ENCODE data around the gene C17orf75.

Gene C17orf75

DNA sequence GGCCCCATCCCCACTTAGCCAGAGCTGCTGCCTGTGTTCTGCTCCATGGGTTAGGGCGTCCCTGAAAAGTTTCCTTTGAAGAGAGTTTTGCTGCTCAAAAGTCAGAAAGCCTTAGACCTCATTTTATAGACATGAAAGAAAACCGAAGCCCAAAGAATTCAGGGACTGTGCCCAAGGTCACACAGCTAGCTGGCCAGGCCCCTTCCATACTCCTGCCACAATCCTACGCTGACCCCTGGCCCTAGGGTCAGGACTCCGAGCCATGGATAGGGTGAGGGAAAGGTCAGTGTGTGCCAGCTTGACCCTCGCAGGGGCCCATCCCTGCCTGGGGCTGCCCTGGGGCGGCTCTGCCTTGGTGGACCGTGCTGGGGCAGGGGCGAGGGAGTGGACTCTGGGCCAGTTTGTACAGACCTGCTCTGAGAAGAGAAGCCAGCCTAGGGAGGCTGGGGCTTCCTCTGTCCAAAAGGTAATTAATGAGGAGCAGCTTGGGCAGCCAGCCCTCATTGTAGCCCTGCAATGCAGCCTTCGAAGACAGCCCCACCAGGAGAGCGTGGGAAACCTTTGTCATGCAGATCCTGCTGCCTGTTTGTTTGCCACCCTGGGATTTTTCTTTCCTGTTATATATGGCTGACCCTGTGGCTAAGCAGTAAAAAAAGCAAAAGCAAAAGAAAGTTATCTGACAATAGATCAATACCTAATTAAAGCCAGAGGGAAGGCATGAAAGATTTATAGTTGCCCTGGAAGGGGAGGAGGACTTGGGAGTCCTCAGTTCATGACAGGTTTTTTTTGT, 38.9 kb downstream of the C17orf75 start:
- H3K27me3 ChIP-seq (ENCODE audit: insufficient read depth, low read depth), result no peaks in the 10 kb centered on the region
- H4K20me1 ChIP-seq (ENCODE audit: insufficient read depth), result no peaks in the 10 kb centered on the region
- H3K36me3 ChIP-seq (ENCODE audit: insufficient read depth), result no peaks in the 10 kb centered on the region
- TF ChIP-seq, protein P1, sequence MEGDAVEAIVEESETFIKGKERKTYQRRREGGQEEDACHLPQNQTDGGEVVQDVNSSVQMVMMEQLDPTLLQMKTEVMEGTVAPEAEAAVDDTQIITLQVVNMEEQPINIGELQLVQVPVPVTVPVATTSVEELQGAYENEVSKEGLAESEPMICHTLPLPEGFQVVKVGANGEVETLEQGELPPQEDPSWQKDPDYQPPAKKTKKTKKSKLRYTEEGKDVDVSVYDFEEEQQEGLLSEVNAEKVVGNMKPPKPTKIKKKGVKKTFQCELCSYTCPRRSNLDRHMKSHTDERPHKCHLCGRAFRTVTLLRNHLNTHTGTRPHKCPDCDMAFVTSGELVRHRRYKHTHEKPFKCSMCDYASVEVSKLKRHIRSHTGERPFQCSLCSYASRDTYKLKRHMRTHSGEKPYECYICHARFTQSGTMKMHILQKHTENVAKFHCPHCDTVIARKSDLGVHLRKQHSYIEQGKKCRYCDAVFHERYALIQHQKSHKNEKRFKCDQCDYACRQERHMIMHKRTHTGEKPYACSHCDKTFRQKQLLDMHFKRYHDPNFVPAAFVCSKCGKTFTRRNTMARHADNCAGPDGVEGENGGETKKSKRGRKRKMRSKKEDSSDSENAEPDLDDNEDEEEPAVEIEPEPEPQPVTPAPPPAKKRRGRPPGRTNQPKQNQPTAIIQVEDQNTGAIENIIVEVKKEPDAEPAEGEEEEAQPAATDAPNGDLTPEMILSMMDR (conservative IDR thresholded peaks at IDR 0.05; ENCODE audit: low read depth, low read length), result no peak
- no peak overlapping the region for H3K4me2 ChIP-seq
- no peak overlapping the region for H3K9ac ChIP-seq
- H2AFZ ChIP-seq (ENCODE audit: low read depth), result no peak overlapping the region
- no peak overlapping the region for H3K27ac ChIP-seq
- no peaks in the 10 kb centered on the region for H3K79me2 ChIP-seq (ENCODE audit: insufficient read depth, low read depth)
- H3K4me1 ChIP-seq (ENCODE audit: low read depth, poor library complexity, severe bottlenecking), result no peaks in the 10 kb centered on the region
- no peak overlapping the region for H3K4me3 ChIP-seq (IDR thresholded peaks at IDR 0.05; ENCODE audit: insufficient read depth, low read depth, low read length)

DNA sequence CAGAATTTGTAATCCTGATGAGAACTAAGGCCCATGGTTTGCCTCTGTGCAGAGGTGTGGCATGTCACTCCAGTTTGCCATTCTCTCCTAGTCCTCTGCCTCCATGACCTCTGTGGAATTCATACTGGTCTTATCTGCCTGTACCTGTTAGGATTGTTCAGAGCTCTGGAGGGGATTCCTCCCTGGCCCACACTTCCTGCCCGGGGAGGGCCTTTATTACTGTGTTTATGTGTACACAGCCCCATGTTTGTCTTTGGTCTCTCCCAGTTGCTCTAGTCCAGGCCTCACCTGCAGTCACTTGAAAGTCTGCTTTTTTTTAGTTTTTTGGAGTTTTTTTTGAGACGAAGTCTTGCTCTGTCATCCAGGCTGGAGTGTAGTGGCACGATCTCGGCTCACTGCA, 39.9 kb downstream of the C17orf75 start:
- TF ChIP-seq, protein P1 (conservative IDR thresholded peaks at IDR 0.05; ENCODE audit: low read depth, low read length), result no peak
- no peaks in the 10 kb centered on the region for H3K79me2 ChIP-seq (ENCODE audit: insufficient read depth, low read depth)
- H3K9ac ChIP-seq, result no peak overlapping the region
- no peaks in the 10 kb centered on the region for H3K4me1 ChIP-seq (ENCODE audit: low read depth, poor library complexity, severe bottlenecking)
- no peak overlapping the region for H3K4me3 ChIP-seq (IDR thresholded peaks at IDR 0.05; ENCODE audit: insufficient read depth, low read depth, low read length)
- no peaks in the 10 kb centered on the region for H3K36me3 ChIP-seq (ENCODE audit: insufficient read depth)
- H3K27me3 ChIP-seq (ENCODE audit: insufficient read depth, low read depth), result no peaks in the 10 kb centered on the region
- no peak overlapping the region for H2AFZ ChIP-seq (ENCODE audit: low read depth)
- no peak overlapping the region for H3K4me2 ChIP-seq
- H3K27ac ChIP-seq, result no peak overlapping the region
- no peaks in the 10 kb centered on the region for H4K20me1 ChIP-seq (ENCODE audit: insufficient read depth)

DNA sequence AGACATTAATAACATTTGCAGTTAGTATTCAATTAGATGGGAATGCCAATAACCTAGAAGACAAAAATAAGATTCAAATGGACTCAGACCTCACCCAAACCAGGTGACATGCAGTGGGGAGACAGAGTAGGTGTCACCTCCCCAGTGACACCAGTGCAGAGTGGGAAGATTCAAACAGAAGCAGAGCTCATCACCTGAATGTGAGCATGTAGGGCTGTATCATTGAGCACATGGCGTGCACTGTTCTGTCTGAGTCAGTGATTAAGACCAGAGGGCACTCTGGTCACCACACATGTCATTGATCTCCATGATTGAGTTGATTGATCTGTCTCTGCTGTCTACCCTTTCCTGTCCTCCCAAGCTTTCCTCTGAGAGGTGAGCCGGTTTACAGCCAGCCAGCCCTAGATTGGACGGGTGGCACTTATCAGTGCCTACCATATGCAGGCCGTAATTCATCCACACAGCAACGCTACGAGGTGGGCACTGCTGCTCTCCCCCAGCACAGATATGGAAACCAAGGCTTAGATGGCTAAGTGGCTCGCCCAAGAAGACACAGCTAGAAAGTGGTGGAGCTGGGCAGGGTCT, 42.3 kb downstream of the C17orf75 start:
- H3K4me2 ChIP-seq, result no peak overlapping the region
- no peak overlapping the region for H3K27ac ChIP-seq
- no peaks in the 10 kb centered on the region for H3K27me3 ChIP-seq (ENCODE audit: insufficient read depth, low read depth)
- no peaks in the 10 kb centered on the region for H3K4me1 ChIP-seq (ENCODE audit: low read depth, poor library complexity, severe bottlenecking)
- no peaks in the 10 kb centered on the region for H3K79me2 ChIP-seq (ENCODE audit: insufficient read depth, low read depth)
- H4K20me1 ChIP-seq (ENCODE audit: insufficient read depth), result no peaks in the 10 kb centered on the region
- H3K36me3 ChIP-seq (ENCODE audit: insufficient read depth), result no peaks in the 10 kb centered on the region
- H2AFZ ChIP-seq (ENCODE audit: low read depth), result no peak overlapping the region
- no peak overlapping the region for H3K9ac ChIP-seq
- TF ChIP-seq, protein P1 (conservative IDR thresholded peaks at IDR 0.05; ENCODE audit: low read depth, low read length), result no peak
- no peak overlapping the region for H3K4me3 ChIP-seq (IDR thresholded peaks at IDR 0.05; ENCODE audit: insufficient read depth, low read depth, low read length)

DNA sequence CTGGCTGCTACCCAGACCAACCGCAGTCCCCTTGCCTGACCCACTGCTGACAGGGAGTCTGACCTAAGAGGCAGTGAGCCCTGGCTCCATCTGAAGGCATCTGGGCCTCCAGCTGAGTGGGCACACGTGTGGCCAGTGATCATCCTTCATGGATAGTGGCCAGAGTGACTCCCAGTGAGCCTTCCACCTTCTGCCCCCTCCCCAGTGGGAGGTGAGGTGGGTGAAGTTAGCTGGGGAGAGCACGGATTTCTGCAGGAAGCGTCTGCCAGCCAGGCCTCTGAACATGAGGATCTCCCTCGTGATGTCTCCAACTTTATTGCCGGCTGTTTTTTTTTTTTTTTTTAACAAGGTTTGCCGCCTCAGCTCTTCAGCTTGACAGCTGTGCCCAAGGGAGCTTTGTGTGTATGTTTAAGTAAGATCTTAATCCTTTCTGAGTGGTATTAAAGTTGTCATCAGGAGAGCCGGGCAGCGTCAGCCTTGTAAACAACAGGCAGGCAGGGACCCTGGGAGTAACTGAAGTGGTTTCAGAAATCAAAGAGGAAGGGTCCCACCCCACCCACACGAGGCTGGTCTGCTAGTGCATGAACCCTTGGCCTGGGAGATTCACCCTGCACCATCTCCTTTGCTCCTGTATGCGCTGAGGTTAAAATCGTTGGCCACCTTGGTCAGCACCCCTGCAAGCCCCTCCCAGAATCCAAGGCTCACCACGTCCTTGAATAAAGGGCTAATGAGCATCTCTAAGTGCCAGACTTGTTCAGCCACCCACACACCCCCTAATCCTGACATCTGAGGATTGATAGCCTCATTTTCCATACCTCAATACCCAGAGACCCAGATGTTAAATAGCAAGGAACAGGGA, 43.0 kb downstream of the C17orf75 start:
- H3K4me1 ChIP-seq (ENCODE audit: low read depth, poor library complexity, severe bottlenecking), result no peaks in the 10 kb centered on the region
- H3K79me2 ChIP-seq (ENCODE audit: insufficient read depth, low read depth), result no peaks in the 10 kb centered on the region
- no peaks in the 10 kb centered on the region for H4K20me1 ChIP-seq (ENCODE audit: insufficient read depth)
- no peaks in the 10 kb centered on the region for H3K36me3 ChIP-seq (ENCODE audit: insufficient read depth)
- no peaks in the 10 kb centered on the region for H3K27me3 ChIP-seq (ENCODE audit: insufficient read depth, low read depth)
- H2AFZ ChIP-seq (ENCODE audit: low read depth), result no peak overlapping the region
- H3K4me2 ChIP-seq, result no peak overlapping the region
- H3K4me3 ChIP-seq (IDR thresholded peaks at IDR 0.05; ENCODE audit: insufficient read depth, low read depth, low read length), result no peak overlapping the region
- TF ChIP-seq, protein P1 (conservative IDR thresholded peaks at IDR 0.05; ENCODE audit: low read depth, low read length), result no peak
- no peak overlapping the region for H3K27ac ChIP-seq
- no peak overlapping the region for H3K9ac ChIP-seq

All from KMS-11 (cell line).